GM23248 (cell line): ENCODE results near the gene ZNF441. TPM values are rescaled to one million over a fixed set of nuclear protein-coding genes. Genes with fewer than 3 reads are reported as not detected.
A peak's percentile ranks its signal among the peaks of the same experiment; 100 is the strongest.

Experiments used
- DNase-seq: peaks from one replicate; pipeline ENCODE4 v3.0.0-alpha.2; 2015
- H2AFZ ChIP-seq: fragments of 200-600 bp; sonication (generic); 2 replicates; pipeline ENCODE4 v1.6.1; 2016; ENCODE audit warnings: antibody characterized with exemption
- H3F3A ChIP-seq: fragments of 200-600 bp; sonication (generic); 2 replicates; pipeline ENCODE4 v1.6.1; 2016; ENCODE audit warnings: mild to moderate bottlenecking, antibody characterized with exemption, mixed run types; ENCODE audit not compliant: insufficient read depth
- H3K27ac ChIP-seq: fragments of 200-600 bp; sonication (generic); 2 replicates; pipeline ENCODE4 v1.5.1; 2016; ENCODE audit warnings: mild to moderate bottlenecking
- H3K27me3 ChIP-seq: fragments of 200-600 bp; sonication (generic); replicated peaks from 2 replicates; pipeline ENCODE4 v1.6.1; 2016; ENCODE audit warnings: mild to moderate bottlenecking; ENCODE audit not compliant: insufficient read depth
- H3K36me3 ChIP-seq: fragments of 200-600 bp; sonication (generic); 2 replicates; pipeline ENCODE4 v1.6.1; 2016; ENCODE audit warnings: low read depth, mild to moderate bottlenecking
- H3K4me1 ChIP-seq: fragments of 200-600 bp; sonication (generic); 2 replicates; pipeline ENCODE4 v1.6.1; 2016; ENCODE audit warnings: mild to moderate bottlenecking; ENCODE audit not compliant: insufficient read depth
- H3K4me2 ChIP-seq: fragments of 200-600 bp; sonication (generic); one replicate; pipeline ENCODE4 v1.6.1; 2016; ENCODE audit warnings: mild to moderate bottlenecking; ENCODE audit not compliant: unreplicated experiment
- H3K4me3 ChIP-seq: fragments of 200-600 bp; sonication (generic); 2 replicates; pipeline ENCODE4 v1.5.1; 2016; ENCODE audit warnings: mild to moderate bottlenecking
- H3K79me2 ChIP-seq: fragments of 200-600 bp; sonication (generic); 2 replicates; pipeline ENCODE4 v1.6.1; 2016; ENCODE audit warnings: mild to moderate bottlenecking; ENCODE audit not compliant: insufficient read depth
- H3K9ac ChIP-seq: fragments of 200-600 bp; sonication (generic); 2 replicates; pipeline ENCODE4 v1.6.1; 2016; ENCODE audit warnings: mild to moderate bottlenecking
- H3K9me2 ChIP-seq: fragments of 200-600 bp; sonication (generic); 2 replicates; pipeline ENCODE4 v1.6.1; 2016; ENCODE audit warnings: mixed run types, mild to moderate bottlenecking, moderate library complexity; ENCODE audit not compliant: insufficient read depth
- H3K9me3 ChIP-seq: fragments of 200-600 bp; sonication (generic); one replicate; pipeline ENCODE4 v1.6.1; 2017; ENCODE audit warnings: low read depth
- H4K20me1 ChIP-seq: fragments of 200-600 bp; sonication (generic); 2 replicates; pipeline ENCODE4 v1.6.0; 2016; ENCODE audit not compliant: insufficient read depth
- EZH2 ChIP-seq: fragments of 200-600 bp; sonication (generic); IDR thresholded peaks from 2 replicates; pipeline ENCODE4 v1.6.1; 2018; ENCODE audit warnings: antibody characterized with exemption, mild to moderate bottlenecking; ENCODE audit not compliant: insufficient read depth, poor library complexity, severe bottlenecking
- EZH2phosphoT487 ChIP-seq: fragments of 200-600 bp; sonication (generic); IDR thresholded peaks from 2 replicates; pipeline ENCODE4 v1.6.1; 2018; ENCODE audit warnings: antibody characterized with exemption, moderate library complexity, mild to moderate bottlenecking, low read depth; ENCODE audit not compliant: insufficient read depth
- WGBS, 2 experiments: methylation state at CpG; one replicate each; pipeline ENCODE4 v1.1.6; 2015 to 2017; ENCODE audit warnings: low lambda C conversion rate in 2 of 2, low coverage in 1 of 2; ENCODE audit errors: missing lambda C conversion rate in 2 of 2; 5-methylcytosine and 5-hydroxymethylcytosine counted together
- in situ Hi-C: fragments of 300-500 bp; cut with MboI; formaldehyde crosslinking; loops from 2 replicates; pipeline ENCODE4 v1.15.0; 2020
- polyA plus RNA-seq: library from polyadenylated mRNA; unstranded; fragments of >200 nt; fragmentation: Nextera tagmentation; extraction: Ambion mirVana; gene quantifications from 2 replicates; pipeline ENCODE4 v1.2.1, GENCODE V29; 2016
- total RNA-seq: library from RNA; depleted of rRNA; stranded (reverse); fragments of >200 nt; shearing (Covaris generic); gene quantifications from 2 replicates; pipeline ENCODE4 v1.2.3, GENCODE V29; 2014; rRNA removed

The ZNF441 gene
- total RNA-seq, result 6.5 and 8.5 TPM in 2 replicates
- 3.5 and 3.6 TPM in 2 replicates for polyA plus RNA-seq

- H3K9me2 ChIP-seq, result no peaks in the 10 kb centered on the region
- no peaks in the 10 kb centered on the region for H3K27me3 ChIP-seq
- peak within 1 kb of the TSS; percentile 91 for H3K4me2 ChIP-seq
- H3K79me2 ChIP-seq, result peaks cover 41% of the 10 kb centered on the region
- in situ Hi-C loops, result no loop called here
- no peaks in the 10 kb centered on the region for H3K9me3 ChIP-seq
- peak within 1 kb of the TSS; percentile 91 for H3K27ac ChIP-seq
- H2AFZ ChIP-seq, result peak within 1 kb of the TSS; percentile 97
- H4K20me1 ChIP-seq, result no peaks in the 10 kb centered on the region
- no peaks in the 10 kb centered on the region for H3F3A ChIP-seq
- WGBS, 2 experiments, result 1% methylated on average over 59 of the region's 61 CpGs
- DNase-seq, result peak; percentile 98
- peak within 1 kb of the TSS; percentile 76 for H3K4me3 ChIP-seq
- TF ChIP-seq EZH2phosphoT487 (no peak), EZH2 (no peak)
- no peaks in the 10 kb centered on the region for H3K36me3 ChIP-seq
- peaks cover 6% of the 10 kb centered on the region for H3K4me1 ChIP-seq
- peak within 1 kb of the TSS; percentile 98 for H3K9ac ChIP-seq
Measured at GRCh38 chr19:11766597-11767591, at the start of gene ZNF441. ZNF441 (plus strand) TSS chr19:11767000; CDS start chr19:11767194, 194 bp downstream.

- no peaks in the 10 kb centered on the region for H3K4me1 ChIP-seq
- H3K36me3 ChIP-seq, result peaks cover 54% of the 10 kb centered on the region
- H4K20me1 ChIP-seq, result no peaks in the 10 kb centered on the region
- no peak overlapping the region for H2AFZ ChIP-seq
- no peak overlapping the region for H3K4me3 ChIP-seq
- TF ChIP-seq EZH2phosphoT487 (no peak), EZH2 (no peak)
- no peaks in the 10 kb centered on the region; the same call in 1 of the 2 replicates for H3K79me2 ChIP-seq
- H3F3A ChIP-seq, result no peaks in the 10 kb centered on the region
- DNase-seq, result no peak
- H3K27ac ChIP-seq, result no peak overlapping the region
- H3K9ac ChIP-seq, result no peak overlapping the region
- 95 to 99% methylated on average over 5 of the region's 5 CpGs for WGBS, 2 experiments
- H3K4me2 ChIP-seq, result no peak overlapping the region
- H3K9me2 ChIP-seq, result no peaks in the 10 kb centered on the region
- no peaks in the 10 kb centered on the region for H3K9me3 ChIP-seq
- no peaks in the 10 kb centered on the region for H3K27me3 ChIP-seq
- in situ Hi-C loops, result no loop called here
Measured at GRCh38 chr19:11721681-11722080, 45.1 kb upstream of the ZNF441 start.

- no peaks in the 10 kb centered on the region for H3K27me3 ChIP-seq
- DNase-seq, result peak; percentile 7
- H4K20me1 ChIP-seq, result no peaks in the 10 kb centered on the region
- no peaks in the 10 kb centered on the region for H3K4me1 ChIP-seq
- H3K9ac ChIP-seq, result no peak overlapping the region
- no peak overlapping the region for H3K4me3 ChIP-seq
- H3K9me3 ChIP-seq, result no peaks in the 10 kb centered on the region
- H3K27ac ChIP-seq, result no peak overlapping the region
- no peaks in the 10 kb centered on the region for H3K9me2 ChIP-seq
- H3K36me3 ChIP-seq, result peaks cover 54% of the 10 kb centered on the region
- in situ Hi-C loops, result no loop called here
- no peak overlapping the region for H2AFZ ChIP-seq
- H3K79me2 ChIP-seq, result no peaks in the 10 kb centered on the region; the same call in 1 of the 2 replicates
- no peaks in the 10 kb centered on the region for H3F3A ChIP-seq
- no peak for TF ChIP-seq EZH2phosphoT487
- TF ChIP-seq EZH2, result no peak
- 98 to 99% methylated on average over 10 of the region's 10 CpGs for WGBS, 2 experiments
- H3K4me2 ChIP-seq, result no peak overlapping the region
Measured at GRCh38 chr19:11722414-11722813, 44.4 kb upstream of the ZNF441 start.

- H3K9me2 ChIP-seq, result no peaks in the 10 kb centered on the region
- no peaks in the 10 kb centered on the region for H3K27me3 ChIP-seq
- no peak overlapping the region for H3K4me3 ChIP-seq
- no peaks in the 10 kb centered on the region for H3K9me3 ChIP-seq
- H3K27ac ChIP-seq, result no peak overlapping the region
- H3F3A ChIP-seq, result no peaks in the 10 kb centered on the region
- no peaks in the 10 kb centered on the region for H4K20me1 ChIP-seq
- DNase-seq, result no peak
- peaks cover 3% of the 10 kb centered on the region; the same call in 1 of the 2 replicates for H3K4me1 ChIP-seq
- no peak overlapping the region for H2AFZ ChIP-seq
- no peak overlapping the region for H3K4me2 ChIP-seq
- H3K79me2 ChIP-seq, result peaks cover 65% of the 10 kb centered on the region
- H3K36me3 ChIP-seq, result peaks cover 9% of the 10 kb centered on the region; the same call in 1 of the 2 replicates
- H3K9ac ChIP-seq, result no peak overlapping the region
- in situ Hi-C loops, result no loop called here
- no peak for TF ChIP-seq EZH2
- TF ChIP-seq EZH2phosphoT487, result no peak
- 96 to 98% methylated on average over 4 of the region's 4 CpGs for WGBS, 2 experiments
Measured at GRCh38 chr19:11729586-11729985, 37.2 kb upstream of the ZNF441 start.
